HepG2 (cell line): ENCODE data around the gene CKS1B. TPM values are rescaled to one million over a fixed set of nuclear protein-coding genes. Genes with fewer than 3 reads are reported as not detected.

ENCODE experiments used
- ASH2L ChIP-seq: fragments of 300-600, 200-600 bp; sonication (generic); IDR thresholded peaks from 2 replicates; pipeline ENCODE4 v1.7.0; 2017; ENCODE audit warnings: low read depth, mild to moderate bottlenecking, moderate library complexity, mixed read lengths, low read length; ENCODE audit not compliant: insufficient read length
- BCL6 ChIP-seq: IDR thresholded peaks from 2 replicates; pipeline ENCODE4 v1.6.1; 2016; ENCODE audit warnings: missing genetic modification reagents, missing compliant biosample characterization
- EHMT2 ChIP-seq: fragments of 200-600 bp; sonication (generic); IDR thresholded peaks from 2 replicates; pipeline ENCODE4 v1.7.0; 2017; ENCODE audit warnings: antibody characterized with exemption, low read depth, low read length, borderline replicate concordance
- HBP1 ChIP-seq: IDR thresholded peaks from 2 replicates; pipeline ENCODE4 v1.6.1; 2016; ENCODE audit warnings: low read depth, control low read depth
- KAT8 ChIP-seq: IDR thresholded peaks from 2 replicates; pipeline ENCODE4 v1.6.1; 2016; ENCODE audit warnings: missing genetic modification reagents, missing compliant biosample characterization
- RCOR2 ChIP-seq: IDR thresholded peaks from 2 replicates; pipeline ENCODE4 v1.6.1; 2016; ENCODE audit warnings: missing biosample characterization, missing genetic modification reagents
- RNF219 ChIP-seq: sonication (generic); formaldehyde crosslinking; IDR thresholded peaks from 2 replicates; pipeline ENCODE4 v1.5.0; 2020; ENCODE audit warnings: mild to moderate bottlenecking, missing genetic modification reagents
- SALL2 ChIP-seq: sonication (generic); formaldehyde crosslinking; IDR thresholded peaks from 2 replicates; pipeline ENCODE4 v1.8.1; 2023; ENCODE audit warnings: mild to moderate bottlenecking, missing genetic modification reagents, inconsistent platforms
- TFDP2 ChIP-seq: sonication (generic); formaldehyde crosslinking; IDR thresholded peaks from 2 replicates; pipeline ENCODE4 v1.4.0; 2020; ENCODE audit warnings: missing genetic modification reagents
- THAP8 ChIP-seq: sonication (generic); formaldehyde crosslinking; IDR thresholded peaks from 2 replicates; pipeline ENCODE4 v1.5.1; 2020; ENCODE audit warnings: missing genetic modification reagents, mild to moderate bottlenecking, borderline replicate concordance
- THYN1 ChIP-seq: sonication (generic); formaldehyde crosslinking; IDR thresholded peaks from 2 replicates; pipeline ENCODE4 v1.8.1; 2023; ENCODE audit warnings: low read depth, mild to moderate bottlenecking, moderate library complexity, missing genetic modification reagents, borderline replicate concordance
- ZNF143 ChIP-seq: sonication (generic); formaldehyde crosslinking; IDR thresholded peaks from 2 replicates; pipeline ENCODE4 v1.4.0; 2020; ENCODE audit warnings: missing genetic modification reagents
- ZNF772 ChIP-seq: sonication (generic); formaldehyde crosslinking; IDR thresholded peaks from 2 replicates; pipeline ENCODE4 v1.5.0; 2020; ENCODE audit warnings: mild to moderate bottlenecking, missing genetic modification reagents
- ZNF841 ChIP-seq: sonication (generic); formaldehyde crosslinking; IDR thresholded peaks from 2 replicates; pipeline ENCODE4 v1.8.1; 2023; ENCODE audit warnings: missing genetic modification reagents, borderline replicate concordance
- polyA plus RNA-seq, 8 experiments: library from polyadenylated mRNA; depleted of rRNA in 3 of 8; stranded (reverse) in 7 of 8; unstranded in 1 of 8; fragments of >200 nt; fragmentation: Illumina TruSeq in 4 of 8; extraction: Trizol in 4 of 8; gene quantifications; 2 replicates each; pipeline versions ENCODE4 v1.2.1 to v1.2.3, GENCODE V29; 2011 to 2016; ENCODE audit warnings: low read depth in 4 of 8, missing spikeins in 1 of 8, mixed read lengths in 1 of 8; ENCODE audit not compliant: insufficient read depth in 1 of 8
- total RNA-seq, 5 experiments: library from RNA; depleted of rRNA; stranded (reverse); fragments of >200 nt; fragmentation: Illumina TruSeq; extraction: Trizol; gene quantifications; 2 replicates each; pipeline ENCODE4 v1.2.3, GENCODE V29; 2016; ENCODE audit warnings: low read depth in 1 of 5
- TF ChIP-seq, protein P1 (sequence below): conservative IDR thresholded peaks from 2 replicates; pipeline ENCODE4 v1.6.1; 2018; ENCODE audit warnings: missing genetic modification reagents
- TF ChIP-seq, protein P2 (sequence below): sonication (generic); formaldehyde crosslinking; IDR thresholded peaks from 2 replicates; pipeline ENCODE4 v1.4.0; 2020; ENCODE audit warnings: missing genetic modification reagents

Gene CKS1B
- total and polyA plus RNA-seq, 2 of the 13 experiments (the other 11 are each of a cell fraction or from before 2014, with no cell fraction given) = 217 to 222 TPM

DNA sequence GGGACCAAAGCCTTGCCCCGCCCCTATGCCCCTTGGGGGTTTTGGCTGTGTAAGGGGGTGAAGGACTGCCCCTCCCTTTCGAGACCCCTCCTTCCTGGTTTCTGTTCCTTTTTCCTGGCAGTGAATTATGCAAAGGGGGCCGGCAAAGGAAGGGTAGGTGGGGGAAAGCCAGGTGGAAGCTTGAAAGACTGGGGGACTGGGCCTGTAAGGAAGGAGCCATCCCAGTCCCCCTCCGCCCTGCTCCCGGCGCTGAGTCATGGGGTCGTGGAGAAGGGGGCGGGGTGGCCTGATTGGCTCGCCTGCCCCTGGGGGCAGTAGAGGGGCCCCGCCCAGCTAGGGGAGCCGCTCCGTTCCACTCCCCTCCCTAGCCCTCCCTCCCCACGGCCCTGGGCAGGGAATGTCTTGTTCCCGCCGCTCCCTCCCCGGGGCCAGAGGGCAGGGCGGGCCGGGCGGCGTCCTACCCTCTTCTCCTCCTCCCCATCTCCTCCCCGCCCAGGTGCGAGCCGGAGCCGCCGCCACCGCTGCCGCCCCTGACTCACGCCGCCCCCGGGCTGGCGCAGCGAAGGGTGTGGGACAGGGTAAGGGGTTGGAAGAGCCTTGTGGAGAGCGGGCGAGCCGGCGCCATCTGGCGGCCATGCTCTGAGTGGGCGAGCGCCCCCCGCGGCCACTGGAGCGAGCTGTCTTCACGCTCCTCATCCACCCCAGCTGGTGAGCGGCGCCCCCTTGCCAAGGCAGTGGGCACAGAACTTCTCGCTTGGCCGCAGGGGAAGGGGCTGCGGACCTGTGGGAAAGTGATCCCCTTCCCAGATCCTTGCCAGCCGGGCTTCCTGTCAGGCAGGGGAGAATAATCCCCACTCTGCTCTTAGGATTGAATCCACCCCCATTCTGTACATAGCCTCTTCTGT is 42.8 kb downstream of the CKS1B start (continued):
- TF ChIP-seq, protein P1, sequence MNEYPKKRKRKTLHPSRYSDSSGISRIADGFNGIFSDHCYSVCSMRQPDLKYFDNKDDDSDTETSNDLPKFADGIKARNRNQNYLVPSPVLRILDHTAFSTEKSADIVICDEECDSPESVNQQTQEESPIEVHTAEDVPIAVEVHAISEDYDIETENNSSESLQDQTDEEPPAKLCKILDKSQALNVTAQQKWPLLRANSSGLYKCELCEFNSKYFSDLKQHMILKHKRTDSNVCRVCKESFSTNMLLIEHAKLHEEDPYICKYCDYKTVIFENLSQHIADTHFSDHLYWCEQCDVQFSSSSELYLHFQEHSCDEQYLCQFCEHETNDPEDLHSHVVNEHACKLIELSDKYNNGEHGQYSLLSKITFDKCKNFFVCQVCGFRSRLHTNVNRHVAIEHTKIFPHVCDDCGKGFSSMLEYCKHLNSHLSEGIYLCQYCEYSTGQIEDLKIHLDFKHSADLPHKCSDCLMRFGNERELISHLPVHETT = peak; percentile 73
- TF ChIP-seq ZNF143 (peak; percentile 52; the same call in 1 of the 2 replicates), THYN1 (no peak), ZNF841 (CRISPR knock-in tag) (no peak), ASH2L (peak; percentile 63), KAT8 (CRISPR knock-in tag) (peak; percentile 85), THAP8 (CRISPR knock-in tag) (no peak; the same call in 1 of the 2 replicates), TFDP2 (peak; percentile 76), EHMT2 (no peak), SALL2 (CRISPR knock-in tag) (peak; percentile 81; the same call in 1 of the 2 replicates), HBP1 (CRISPR knock-in tag) (0 out of 2 replicates have a peak, but pooled peaks have one; percentile 57), ZNF772 (CRISPR knock-in tag) (peak; percentile 81), RNF219 (no peak), RCOR2 (CRISPR knock-in tag) (peak; percentile 63; the same call in 1 of the 2 replicates), BCL6 (peak; percentile 61; the same call in 1 of the 2 replicates)
- TF ChIP-seq, protein P2, sequence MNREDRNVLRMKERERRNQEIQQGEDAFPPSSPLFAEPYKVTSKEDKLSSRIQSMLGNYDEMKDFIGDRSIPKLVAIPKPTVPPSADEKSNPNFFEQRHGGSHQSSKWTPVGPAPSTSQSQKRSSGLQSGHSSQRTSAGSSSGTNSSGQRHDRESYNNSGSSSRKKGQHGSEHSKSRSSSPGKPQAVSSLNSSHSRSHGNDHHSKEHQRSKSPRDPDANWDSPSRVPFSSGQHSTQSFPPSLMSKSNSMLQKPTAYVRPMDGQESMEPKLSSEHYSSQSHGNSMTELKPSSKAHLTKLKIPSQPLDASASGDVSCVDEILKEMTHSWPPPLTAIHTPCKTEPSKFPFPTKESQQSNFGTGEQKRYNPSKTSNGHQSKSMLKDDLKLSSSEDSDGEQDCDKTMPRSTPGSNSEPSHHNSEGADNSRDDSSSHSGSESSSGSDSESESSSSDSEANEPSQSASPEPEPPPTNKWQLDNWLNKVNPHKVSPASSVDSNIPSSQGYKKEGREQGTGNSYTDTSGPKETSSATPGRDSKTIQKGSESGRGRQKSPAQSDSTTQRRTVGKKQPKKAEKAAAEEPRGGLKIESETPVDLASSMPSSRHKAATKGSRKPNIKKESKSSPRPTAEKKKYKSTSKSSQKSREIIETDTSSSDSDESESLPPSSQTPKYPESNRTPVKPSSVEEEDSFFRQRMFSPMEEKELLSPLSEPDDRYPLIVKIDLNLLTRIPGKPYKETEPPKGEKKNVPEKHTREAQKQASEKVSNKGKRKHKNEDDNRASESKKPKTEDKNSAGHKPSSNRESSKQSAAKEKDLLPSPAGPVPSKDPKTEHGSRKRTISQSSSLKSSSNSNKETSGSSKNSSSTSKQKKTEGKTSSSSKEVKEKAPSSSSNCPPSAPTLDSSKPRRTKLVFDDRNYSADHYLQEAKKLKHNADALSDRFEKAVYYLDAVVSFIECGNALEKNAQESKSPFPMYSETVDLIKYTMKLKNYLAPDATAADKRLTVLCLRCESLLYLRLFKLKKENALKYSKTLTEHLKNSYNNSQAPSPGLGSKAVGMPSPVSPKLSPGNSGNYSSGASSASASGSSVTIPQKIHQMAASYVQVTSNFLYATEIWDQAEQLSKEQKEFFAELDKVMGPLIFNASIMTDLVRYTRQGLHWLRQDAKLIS = peak; percentile 81
